HUES6 (cell line): ENCODE results near the gene HPDL.

Experiments used
- H3K27ac ChIP-seq: 2 replicates; pipeline ENCODE4 v1.7.0; 2013; ENCODE audit warnings: low read depth, mild to moderate bottlenecking, low read length, inconsistent platforms
- H3K27me3 ChIP-seq: 2 replicates; pipeline ENCODE4 v1.6.1; 2013; ENCODE audit warnings: low read length; ENCODE audit not compliant: control insufficient read depth, insufficient read depth
- H3K36me3 ChIP-seq: 2 replicates; pipeline ENCODE4 v1.6.1; 2013; ENCODE audit warnings: low read length; ENCODE audit not compliant: control insufficient read depth, insufficient read depth
- H3K4me1 ChIP-seq: 2 replicates; pipeline ENCODE4 v1.6.1; 2013; ENCODE audit warnings: low read length; ENCODE audit not compliant: control insufficient read depth, insufficient read depth
- H3K4me3 ChIP-seq: 2 replicates; pipeline ENCODE4 v1.5.1; 2013; ENCODE audit warnings: low read depth, low read length
- H3K9ac ChIP-seq: one replicate; pipeline ENCODE4 v1.6.1; 2013; ENCODE audit warnings: mild to moderate bottlenecking, low read length
- H3K9me3 ChIP-seq: 2 replicates; pipeline ENCODE4 v1.6.1; 2013; ENCODE audit warnings: low read depth, low read length; ENCODE audit not compliant: control insufficient read depth, insufficient read depth

Gene HPDL

GRCh38 chr1:45337630-45338325 is 11.1 kb downstream of the HPDL start:
- no peaks in the 10 kb centered on the region for H3K27me3 ChIP-seq
- peaks cover 43% of the 10 kb centered on the region for H3K36me3 ChIP-seq
- H3K4me1 ChIP-seq, result peaks cover 10% of the 10 kb centered on the region; the same call in 1 of the 2 replicates
- H3K27ac ChIP-seq, result no peak overlapping the region
- H3K9ac ChIP-seq, result no peak overlapping the region
- H3K9me3 ChIP-seq, result no peaks in the 10 kb centered on the region
- H3K4me3 ChIP-seq, result no peak overlapping the region

DNA sequence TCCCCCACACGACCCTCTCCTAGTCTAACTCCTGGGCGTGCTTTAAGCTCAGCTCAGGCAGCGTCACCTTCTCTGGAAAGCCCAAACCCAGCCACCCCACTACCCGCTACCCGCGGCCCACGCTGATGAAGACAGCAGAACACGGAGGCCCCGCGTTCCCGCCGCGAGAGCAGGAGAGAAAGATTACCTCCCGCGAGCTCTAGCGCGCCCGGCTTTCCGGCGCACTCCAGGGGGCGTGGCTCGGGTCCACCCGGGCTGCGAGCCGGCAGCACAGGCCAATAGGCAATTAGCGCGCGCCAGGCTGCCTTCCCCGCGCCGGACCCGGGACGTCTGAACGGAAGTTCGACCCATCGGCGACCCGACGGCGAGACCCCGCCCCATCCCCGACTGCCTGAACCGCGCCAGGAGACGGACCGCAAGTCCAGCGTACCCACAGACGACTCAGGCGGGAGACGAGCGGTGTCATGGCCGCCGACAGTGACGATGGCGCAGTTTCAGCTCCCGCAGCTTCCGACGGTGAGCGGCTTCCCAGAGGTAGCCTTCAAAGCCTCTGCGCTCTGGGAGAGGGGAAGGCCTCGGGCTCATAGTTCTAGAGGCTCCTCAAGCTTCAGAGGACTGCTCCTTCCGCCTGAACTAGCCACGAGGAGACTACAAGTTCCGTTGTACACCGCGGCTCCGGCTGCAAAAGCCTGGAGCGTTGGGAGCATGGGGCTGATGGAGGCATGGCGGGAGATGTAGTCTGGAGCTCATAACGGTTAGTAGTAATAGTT is 13.3 kb downstream of the HPDL start, which contains the start of the genes MUTYH and TOE1:
MUTYH (minus strand) TSS at position 652 of the 770 bp plus-strand sequence. CDS start 5,935 bp downstream, outside the sequence.
TOE1 (plus strand) TSS at position 382 of the 770 bp plus-strand sequence; CDS start at position 465, 83 bp downstream.
- Histone ChIP-seq H3K4me3 (peak within 1 kb of the TSS; percentile 86), H3K4me1 (peaks cover 10% of the 10 kb centered on the region; the same call in 1 of the 2 replicates), H3K27ac (peak within 1 kb of the TSS; percentile 90), H3K36me3 (peaks cover 46% of the 10 kb centered on the region), H3K9me3 (no peaks in the 10 kb centered on the region), H3K9ac (peak within 1 kb of the TSS; percentile 97), H3K27me3 (no peaks in the 10 kb centered on the region)

DNA sequence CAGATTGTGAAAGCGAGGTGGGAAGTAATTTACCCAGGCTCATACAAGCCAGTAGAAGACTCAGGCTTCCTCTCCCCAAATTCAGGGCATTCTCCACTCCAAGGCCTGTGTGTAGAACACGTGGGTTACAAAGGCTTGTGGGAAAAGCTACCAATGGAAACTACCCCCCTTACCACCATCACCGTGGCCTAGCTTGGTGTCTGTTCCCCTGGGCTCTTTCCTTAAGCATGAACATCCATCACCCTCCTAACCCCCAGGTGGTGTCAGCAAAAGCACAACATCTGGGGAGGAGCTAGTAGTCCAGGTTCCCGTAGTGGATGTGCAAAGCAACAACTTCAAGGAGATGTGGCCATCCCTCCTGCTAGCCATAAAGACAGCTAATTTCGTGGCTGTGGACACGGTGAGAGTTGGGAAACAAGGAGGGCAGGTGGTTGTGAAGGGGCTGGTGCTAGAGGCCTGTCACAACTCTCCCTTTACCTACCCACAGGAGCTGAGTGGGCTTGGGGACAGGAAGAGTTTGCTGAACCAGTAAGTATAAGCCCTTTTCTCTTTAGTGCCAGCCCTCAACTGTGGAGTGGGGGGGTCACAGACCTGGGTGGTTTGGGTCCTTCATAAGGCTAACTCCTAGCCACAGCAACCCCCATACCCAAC is 14.2 kb downstream of the HPDL start:
- H3K27me3 ChIP-seq, result no peaks in the 10 kb centered on the region
- peaks cover 7% of the 10 kb centered on the region; the same call in 1 of the 2 replicates for H3K4me1 ChIP-seq
- H3K36me3 ChIP-seq, result peaks cover 53% of the 10 kb centered on the region
- H3K9ac ChIP-seq, result peak overlapping the region; percentile 97
- peak overlapping the region; percentile 86 for H3K4me3 ChIP-seq
- no peaks in the 10 kb centered on the region for H3K9me3 ChIP-seq
- H3K27ac ChIP-seq, result no peak overlapping the region

- H3K4me1 ChIP-seq, result peaks cover 5% of the 10 kb centered on the region; the same call in 1 of the 2 replicates
- H3K9me3 ChIP-seq, result no peaks in the 10 kb centered on the region
- peaks cover 54% of the 10 kb centered on the region for H3K36me3 ChIP-seq
- no peak overlapping the region for H3K4me3 ChIP-seq
- H3K9ac ChIP-seq, result no peak overlapping the region
- no peaks in the 10 kb centered on the region for H3K27me3 ChIP-seq
- no peak overlapping the region for H3K27ac ChIP-seq
Measured at GRCh38 chr1:45344499-45344898, 17.8 kb downstream of the HPDL start.

- Histone ChIP-seq H3K9ac (no peak overlapping the region), H3K4me3 (no peak overlapping the region), H3K9me3 (no peaks in the 10 kb centered on the region), H3K27ac (no peak overlapping the region), H3K4me1 (peaks cover 5% of the 10 kb centered on the region; the same call in 1 of the 2 replicates), H3K36me3 (peaks cover 54% of the 10 kb centered on the region), H3K27me3 (no peaks in the 10 kb centered on the region)
Measured at GRCh38 chr1:45345014-45345413, 18.3 kb downstream of the HPDL start.

DNA sequence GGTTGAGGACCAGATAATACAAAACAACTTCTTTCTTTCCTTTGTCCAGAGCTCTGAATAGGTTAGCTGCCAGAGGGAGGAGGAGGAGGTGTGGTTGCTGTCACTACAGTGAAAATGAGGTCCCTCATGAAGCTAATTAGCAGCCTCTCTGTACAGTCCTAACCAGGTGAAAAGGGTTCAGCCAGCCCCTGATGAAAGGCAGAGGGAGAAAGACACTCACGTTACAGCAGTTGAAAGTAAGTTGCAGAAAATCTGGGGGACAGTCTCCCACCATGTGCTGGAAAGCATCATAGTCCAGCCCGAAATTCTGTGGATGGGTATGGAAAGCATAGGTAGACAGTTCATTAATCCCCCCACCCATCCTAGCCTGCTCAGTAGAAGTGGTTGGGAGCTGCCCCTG is 19.8 kb downstream of the HPDL start:
- Histone ChIP-seq H3K36me3 (peaks cover 51% of the 10 kb centered on the region), H3K9me3 (no peaks in the 10 kb centered on the region), H3K9ac (no peak overlapping the region), H3K27ac (no peak overlapping the region), H3K4me3 (no peak overlapping the region), H3K4me1 (no peaks in the 10 kb centered on the region; the same call in 1 of the 2 replicates), H3K27me3 (no peaks in the 10 kb centered on the region)

GRCh38 chr1:45348020-45348419 is 21.3 kb downstream of the HPDL start:
- peaks cover 35% of the 10 kb centered on the region for H3K36me3 ChIP-seq
- no peaks in the 10 kb centered on the region; the same call in 1 of the 2 replicates for H3K4me1 ChIP-seq
- no peak overlapping the region for H3K9ac ChIP-seq
- H3K4me3 ChIP-seq, result no peak overlapping the region
- no peak overlapping the region for H3K27ac ChIP-seq
- no peaks in the 10 kb centered on the region for H3K27me3 ChIP-seq
- no peaks in the 10 kb centered on the region for H3K9me3 ChIP-seq

- H3K4me1 ChIP-seq, result no peaks in the 10 kb centered on the region; the same call in 1 of the 2 replicates
- no peak overlapping the region for H3K4me3 ChIP-seq
- no peaks in the 10 kb centered on the region for H3K27me3 ChIP-seq
- H3K36me3 ChIP-seq, result peaks cover 30% of the 10 kb centered on the region
- H3K9ac ChIP-seq, result no peak overlapping the region
- H3K9me3 ChIP-seq, result no peaks in the 10 kb centered on the region
- no peak overlapping the region for H3K27ac ChIP-seq
Measured at GRCh38 chr1:45348609-45348965, 21.9 kb downstream of the HPDL start.

- H3K27me3 ChIP-seq, result no peaks in the 10 kb centered on the region
- no peak overlapping the region for H3K4me3 ChIP-seq
- no peak overlapping the region for H3K27ac ChIP-seq
- no peaks in the 10 kb centered on the region for H3K9me3 ChIP-seq
- no peak overlapping the region for H3K9ac ChIP-seq
- peaks cover 24% of the 10 kb centered on the region for H3K36me3 ChIP-seq
- no peaks in the 10 kb centered on the region; the same call in 1 of the 2 replicates for H3K4me1 ChIP-seq
Measured at GRCh38 chr1:45348966-45349677, 22.4 kb downstream of the HPDL start.

GRCh38 chr1:45351508-45351907 is 24.8 kb downstream of the HPDL start:
- H3K9me3 ChIP-seq, result no peaks in the 10 kb centered on the region
- H3K9ac ChIP-seq, result no peak overlapping the region
- H3K4me1 ChIP-seq, result peaks cover 5% of the 10 kb centered on the region; the same call in 1 of the 2 replicates
- peaks cover 4% of the 10 kb centered on the region; the same call in 1 of the 2 replicates for H3K36me3 ChIP-seq
- H3K4me3 ChIP-seq, result no peak overlapping the region
- H3K27me3 ChIP-seq, result no peaks in the 10 kb centered on the region
- no peak overlapping the region for H3K27ac ChIP-seq
